Activated CD4-positive, alpha-beta T cell treated with anti-CD3 and anti-CD28 coated beads, Interleukin-2, Interleukin-4, amounts not matched to agents 100 ng/mL and 50 ng/mL, durations not matched to agents 16 hours and 8 hours (primary cell): ENCODE data around the gene STAU1.
"Not testable (repeated sequence)": the region's sequence is repeated elsewhere in the genome, so short reads cannot be mapped to it uniquely, and the experiment has no call there.

ENCODE experiments used
- DNase-seq: peaks from one replicate; pipeline ENCODE4 v3.0.0-alpha.2; 2020; ENCODE audit warnings: low spot score

The STAU1 gene

GRCh38 chr20:49118307-49118706 is 69.8 kb downstream of the STAU1 start:
- no peak for DNase-seq

DNA sequence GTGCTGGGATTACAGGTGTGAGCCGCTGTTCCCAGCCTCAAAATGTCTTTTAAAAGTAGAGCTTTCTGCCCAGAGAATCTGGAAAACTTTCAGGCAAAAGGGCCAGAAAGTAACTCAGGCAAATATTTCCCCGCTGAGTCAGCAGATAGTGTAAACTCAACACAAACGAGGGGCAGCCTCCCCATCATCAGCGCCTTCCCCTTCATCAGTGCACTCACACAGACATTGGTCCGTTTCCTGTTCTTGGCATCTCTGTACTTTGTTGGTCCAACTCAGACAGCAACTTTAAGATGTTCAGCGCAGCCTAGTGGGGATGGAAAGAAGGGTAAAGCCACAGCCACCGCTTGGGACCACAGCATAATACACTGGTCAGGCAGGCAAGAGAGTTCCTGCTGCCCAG is 72.6 kb downstream of the STAU1 start:
- no peak for DNase-seq

GRCh38 chr20:49112596-49113274 is 75.4 kb downstream of the STAU1 start:
- DNase-seq: no peak

DNA sequence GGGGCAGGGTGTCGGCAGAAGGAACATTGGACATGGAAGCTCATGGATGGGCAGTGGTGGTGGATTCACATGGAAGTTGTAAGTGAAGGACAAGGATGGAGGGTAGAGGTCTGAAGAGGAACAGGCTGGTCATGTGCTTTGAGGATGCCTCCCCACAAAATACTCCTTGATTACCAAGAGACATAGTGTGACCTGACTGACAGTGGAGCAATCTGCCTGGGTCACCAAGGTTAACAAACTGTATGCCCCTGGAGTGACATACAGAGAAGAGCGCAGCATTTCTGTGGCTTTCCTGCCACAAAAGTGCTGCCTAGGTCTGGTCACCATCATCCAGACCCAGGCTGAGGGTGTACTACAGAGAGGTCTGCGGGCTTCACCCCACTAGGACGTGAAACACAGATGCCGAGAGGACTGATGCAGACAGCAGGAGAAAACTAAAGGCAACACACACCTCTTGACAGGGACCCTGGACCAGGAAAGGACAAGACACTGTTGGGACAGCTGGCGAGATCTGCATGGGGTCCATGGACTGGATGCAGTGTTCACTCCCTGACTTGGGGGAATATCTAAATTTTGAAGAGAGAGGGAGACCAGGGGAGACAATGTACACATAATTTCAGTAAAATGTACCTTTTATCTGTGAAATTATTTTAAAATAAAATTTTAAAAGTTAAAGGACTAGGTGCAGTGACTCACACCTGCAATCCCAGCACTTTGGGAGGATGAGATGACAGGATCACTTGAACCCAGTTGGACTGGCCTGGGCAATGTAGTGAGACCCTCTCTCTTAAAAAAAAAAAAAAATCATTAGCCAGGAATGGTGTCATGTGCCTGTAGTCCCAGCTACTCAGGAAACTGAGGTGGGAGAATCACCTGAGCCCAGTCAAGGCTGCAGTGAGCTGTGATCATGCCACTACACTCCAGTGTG is 77.1 kb downstream of the STAU1 start:
- DNase-seq: no peak

GRCh38 chr20:49106328-49106727 is 81.8 kb downstream of the STAU1 start:
- DNase-seq: no peak

DNA sequence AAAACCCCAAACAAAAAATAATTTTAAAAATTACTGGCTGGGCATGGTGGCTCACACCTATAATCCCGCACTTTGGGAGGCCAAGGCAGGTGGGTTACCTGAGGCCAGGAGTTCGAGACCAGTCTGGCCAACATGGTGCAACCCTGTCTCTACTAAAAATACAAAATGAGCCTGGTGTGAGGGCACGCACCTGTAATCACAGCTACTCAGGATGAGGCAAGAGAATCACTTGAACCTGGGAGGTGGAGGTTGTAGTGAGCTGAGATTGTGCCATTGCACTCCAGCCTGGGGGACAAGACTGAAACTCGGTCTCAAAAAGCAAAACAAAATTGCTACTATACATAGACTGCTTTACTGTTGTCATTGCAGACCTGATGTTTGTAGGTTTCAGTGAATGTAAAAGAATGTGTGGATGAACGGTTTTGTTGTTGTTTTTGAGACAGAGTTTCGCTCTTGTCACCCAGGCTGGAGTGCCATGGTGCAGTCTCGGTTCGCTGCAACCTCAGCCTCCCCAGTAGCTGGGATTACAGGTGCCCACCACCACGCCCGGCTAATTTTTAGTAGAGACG is 83.1 kb downstream of the STAU1 start:
- DNase-seq: not testable (repeated sequence)

- no peak for DNase-seq
Observed at GRCh38 chr20:49104365-49104648, 83.8 kb downstream of the STAU1 start.

DNA sequence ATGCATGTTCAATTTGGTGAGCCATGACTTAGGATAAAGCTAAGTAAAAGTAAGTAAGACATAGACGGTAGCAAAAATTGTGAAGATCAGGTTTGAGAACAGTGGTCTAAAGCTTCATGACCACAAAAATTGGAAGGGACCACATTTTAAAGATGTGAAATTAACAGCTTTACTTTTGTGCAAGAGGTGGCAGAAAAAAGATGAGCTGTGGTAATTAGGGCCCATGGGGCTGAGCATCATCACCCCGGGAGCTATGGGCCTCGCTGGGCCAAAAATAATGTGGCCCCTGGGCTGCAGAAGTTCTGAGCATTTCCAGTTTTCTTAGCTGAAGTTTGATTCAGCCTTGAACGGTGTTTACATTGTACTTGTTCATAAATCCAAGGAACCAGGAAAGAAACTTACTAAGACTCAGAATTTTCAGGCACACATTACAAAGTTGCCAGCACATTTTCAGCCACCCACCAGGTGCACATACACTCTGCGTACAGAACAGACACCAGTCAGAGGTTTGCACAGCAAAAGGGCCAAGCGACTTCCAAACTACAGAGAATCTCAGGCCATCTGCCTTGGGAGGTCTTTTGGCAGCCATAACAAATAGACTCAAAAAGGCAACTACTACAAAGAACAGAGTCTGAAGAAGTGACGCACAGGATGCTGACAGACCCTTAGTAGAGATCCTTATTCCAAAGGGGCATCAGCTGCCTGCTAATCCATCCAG is 84.3 kb downstream of the STAU1 start:
- no peak for DNase-seq

DNA sequence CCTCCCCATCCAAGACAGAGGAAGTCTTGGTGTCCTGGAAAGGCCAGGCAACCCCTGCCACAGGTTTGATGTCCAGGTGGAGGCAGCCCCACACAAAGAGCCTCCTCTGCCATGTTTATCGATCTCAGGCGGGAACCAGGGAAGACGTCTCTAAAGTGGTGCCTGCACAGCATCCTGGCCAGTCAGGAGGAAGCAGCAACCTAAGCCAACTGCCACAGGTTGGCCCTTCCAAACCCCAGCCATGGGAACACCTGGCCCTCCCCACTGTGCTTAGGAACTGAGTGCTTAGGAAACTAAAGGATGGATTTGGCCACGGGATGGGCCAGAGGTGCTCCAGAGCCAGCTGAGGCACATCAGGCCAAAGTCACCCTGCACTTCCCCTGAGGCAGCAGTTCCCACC is 85.1 kb downstream of the STAU1 start:
- no peak for DNase-seq

DNA sequence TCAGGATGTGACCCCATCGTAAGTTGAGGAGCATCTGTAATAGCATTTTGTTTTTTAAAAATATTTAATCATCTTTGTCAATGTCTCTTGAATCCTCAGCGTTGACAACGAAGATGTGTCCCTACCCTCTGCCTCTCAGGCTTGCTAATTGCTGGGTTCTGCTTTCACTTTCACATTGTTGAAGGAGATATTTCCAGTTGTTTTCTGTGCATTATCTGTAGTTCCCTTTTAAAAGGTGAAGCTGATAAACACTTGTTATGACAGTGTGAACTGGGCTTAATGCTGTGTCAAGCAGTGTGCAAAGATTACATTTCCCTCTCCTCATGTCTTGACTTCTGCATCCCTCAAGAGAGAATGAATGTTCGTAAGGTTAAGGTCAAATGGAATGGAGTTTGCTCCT is 87.2 kb downstream of the STAU1 start:
- DNase-seq: no peak

- DNase-seq: not testable (repeated sequence)
Observed at GRCh38 chr20:49100292-49100691, 87.8 kb downstream of the STAU1 start.

- DNase-seq: no peak
Observed at GRCh38 chr20:49099011-49099410, 89.1 kb downstream of the STAU1 start.

- DNase-seq: no peak
Observed at GRCh38 chr20:49098136-49098535, 90.0 kb downstream of the STAU1 start.

GRCh38 chr20:49097159-49097558 is 91.0 kb downstream of the STAU1 start:
- DNase-seq: no peak

- DNase-seq: no peak
Observed at GRCh38 chr20:49096203-49096730, 91.9 kb downstream of the STAU1 start.

DNA sequence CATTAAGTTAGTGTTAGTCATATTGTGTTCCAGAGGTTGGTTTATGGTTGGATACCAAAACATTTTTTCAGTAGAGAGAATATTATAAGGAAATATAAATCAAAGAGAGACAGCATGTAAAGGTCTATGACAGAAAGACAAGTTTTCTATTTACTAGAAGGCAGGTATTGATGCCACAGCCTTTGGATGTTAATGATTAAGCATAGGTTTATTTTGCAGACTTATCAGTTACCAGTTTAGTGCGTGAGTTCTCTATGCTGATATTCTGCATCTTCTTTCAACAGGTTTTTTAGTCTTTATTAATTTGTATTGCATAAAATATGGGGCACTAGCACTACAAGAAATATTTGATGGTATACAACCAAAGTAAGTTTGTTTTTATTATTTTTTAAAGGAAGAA is 96.4 kb downstream of the STAU1 start:
- no peak for DNase-seq

DNA sequence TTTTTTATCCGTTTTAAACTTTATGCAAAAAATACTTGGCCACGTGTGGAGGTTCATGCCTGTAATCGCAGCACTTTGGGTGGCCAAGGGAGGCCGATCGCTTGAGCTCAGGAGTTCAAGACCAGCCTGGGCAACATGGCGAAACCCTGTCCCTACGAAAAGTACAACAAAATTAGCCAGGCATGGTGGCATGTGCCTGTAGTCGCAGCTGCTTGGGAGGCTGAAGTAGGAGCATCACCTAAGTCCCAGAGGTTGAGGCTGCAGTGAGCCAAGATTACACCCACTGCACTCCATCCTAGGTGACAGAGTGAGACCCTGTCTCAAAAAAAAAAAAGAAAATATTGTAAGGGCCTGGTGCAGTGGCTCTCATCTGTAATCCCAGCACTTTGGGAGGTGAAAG is 97.0 kb downstream of the STAU1 start:
- DNase-seq: no peak

- DNase-seq: not testable (repeated sequence)
Observed at GRCh38 chr20:49082295-49082694, 105.8 kb downstream of the STAU1 start.

DNA sequence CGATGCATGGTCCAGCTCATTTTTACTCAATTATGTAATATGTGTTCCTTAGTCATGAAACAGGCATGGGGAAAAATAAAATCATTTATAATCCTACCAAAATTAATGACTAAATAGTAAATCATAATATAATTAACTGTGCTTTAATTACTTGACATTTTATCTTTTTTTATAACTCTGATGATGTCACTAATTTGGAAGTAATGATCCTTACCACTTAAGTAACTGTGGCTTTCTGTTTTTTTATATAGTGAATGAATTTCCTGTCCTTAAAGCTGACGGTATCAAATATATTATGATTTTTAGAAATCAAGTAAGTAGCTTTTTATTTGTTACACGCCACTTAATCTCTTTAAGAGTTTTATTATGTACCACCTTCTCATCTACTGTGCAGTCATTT is 109.8 kb downstream of the STAU1 start:
- no peak for DNase-seq

- no peak for DNase-seq
Observed at GRCh38 chr20:49074521-49074920, 113.6 kb downstream of the STAU1 start.
